ENCODE data around the gene SFT2D1.

SFT2D1 gene

GRCh38 chr6:166274739-166275370, 67.5 kb downstream of the SFT2D1 start:
- Histone ChIP-seq H3K36me3 (no peaks in the 10 kb centered on the region), H3K4me3 (ENCODE audit: low read depth in 1 of 2, low read length in 1 of 2) (no peak overlapping the region), H3K27me3 (no peaks in the 10 kb centered on the region), H3K27ac (peak overlapping the region; percentile 7), H3K9me3 (no peaks in the 10 kb centered on the region), H3K4me1 (ENCODE audit: control insufficient read depth in 1 of 2, insufficient read depth in 1 of 2, low read depth in 1 of 2, low read length in 1 of 2) (peaks cover 3 to 12% of the 10 kb centered on the region in 2 experiments)
- TF ChIP-seq CTCF (IDR thresholded peaks at IDR 0.05) = no peak

GRCh38 chr6:166274163-166274562, 68.2 kb downstream of the SFT2D1 start:
- peak overlapping the region; percentile 7 for H3K27ac ChIP-seq
- H3K4me3 ChIP-seq (ENCODE audit: low read depth in 1 of 2, low read length in 1 of 2) = no peak overlapping the region
- H3K9me3 ChIP-seq = no peaks in the 10 kb centered on the region
- no peaks in the 10 kb centered on the region for H3K27me3 ChIP-seq
- H3K36me3 ChIP-seq = no peaks in the 10 kb centered on the region
- H3K4me1 ChIP-seq (ENCODE audit: control insufficient read depth in 1 of 2, insufficient read depth in 1 of 2, low read depth in 1 of 2, low read length in 1 of 2) = peaks cover 3 to 12% of the 10 kb centered on the region in 2 experiments
- no peak for TF ChIP-seq CTCF (IDR thresholded peaks at IDR 0.05)

GRCh38 chr6:166271376-166271765, 71.0 kb downstream of the SFT2D1 start:
- no peaks in the 10 kb centered on the region for H3K27me3 ChIP-seq
- H3K4me3 ChIP-seq (ENCODE audit: low read depth in 1 of 2, low read length in 1 of 2) = no peak overlapping the region
- no peaks in the 10 kb centered on the region for H3K36me3 ChIP-seq
- peaks cover 3 to 12% of the 10 kb centered on the region in 2 experiments for H3K4me1 ChIP-seq (ENCODE audit: control insufficient read depth in 1 of 2, insufficient read depth in 1 of 2, low read depth in 1 of 2, low read length in 1 of 2)
- H3K9me3 ChIP-seq = no peaks in the 10 kb centered on the region
- H3K27ac ChIP-seq = no peak overlapping the region
- no peak for TF ChIP-seq CTCF (IDR thresholded peaks at IDR 0.05)

- H3K4me3 ChIP-seq (ENCODE audit: low read depth in 1 of 2, low read length in 1 of 2) = no peak overlapping the region
- no peaks in the 10 kb centered on the region for H3K36me3 ChIP-seq
- no peaks in the 10 kb centered on the region for H3K27me3 ChIP-seq
- no peak overlapping the region for H3K27ac ChIP-seq
- H3K4me1 ChIP-seq (ENCODE audit: control insufficient read depth in 1 of 2, insufficient read depth in 1 of 2, low read depth in 1 of 2, low read length in 1 of 2) = peaks cover 3 to 10% of the 10 kb centered on the region in 2 experiments
- H3K9me3 ChIP-seq = no peaks in the 10 kb centered on the region
- no peak for TF ChIP-seq CTCF (IDR thresholded peaks at IDR 0.05)
Measured at GRCh38 chr6:166270706-166271375, 71.5 kb downstream of the SFT2D1 start.
